H1 (cell line): ENCODE data around the gene TXNDC8. TPM values are rescaled to one million over a fixed set of nuclear protein-coding genes. Genes with fewer than 3 reads are reported as not detected.

ENCODE experiments used
- CTCF ChIA-PET: fragments of 300-600 bp; sonication (Branson Sonifier 250); formaldehyde crosslinking; loops from one replicate; lab custom pipeline; 2021; ENCODE audit not compliant: partially characterized antibody; lab: Charles Lee
- POLR2A ChIA-PET: fragments of 300-600 bp; sonication (Branson Sonifier 250); formaldehyde crosslinking; loops from one replicate; lab custom pipeline; 2021; ENCODE audit warnings: inconsistent platforms; ENCODE audit not compliant: partially characterized antibody; lab: Charles Lee
- DNase-seq, 2 experiments: peaks; one replicate each; pipeline versions ENCODE4 v3.0.0 to v3.0.0-alpha.2; 2010 to 2022; ENCODE audit warnings: low spot score in 2 of 2, low read depth in 1 of 2, mixed read lengths in 1 of 2
- FAIRE-seq: peaks from 2 replicates; lab custom pipeline; 2011; peaks lifted over from hg19 to GRCh38; lab: Jason Lieb, UNC
- H2AFZ ChIP-seq: 2 replicates; pipeline ENCODE4 v1.8.1; 2012; ENCODE audit warnings: low read length, inconsistent platforms
- H2AK5ac ChIP-seq: 2 replicates; pipeline ENCODE4 v1.6.1; 2013; ENCODE audit warnings: low read depth, low read length
- H2BK120ac ChIP-seq: replicated peaks from 2 replicates; pipeline ENCODE3; 2013; ENCODE audit warnings: low read depth, low read length, inconsistent platforms
- H2BK12ac ChIP-seq: 2 replicates; pipeline ENCODE4 v1.6.1; 2013; ENCODE audit warnings: low read depth, low read length
- H2BK15ac ChIP-seq: 2 replicates; pipeline ENCODE4 v1.6.1; 2013; ENCODE audit warnings: low read length
- H2BK20ac ChIP-seq: 2 replicates; pipeline ENCODE4 v1.6.1; 2013; ENCODE audit warnings: low read length
- H2BK5ac ChIP-seq: 2 replicates; pipeline ENCODE4 v1.6.1; 2013; ENCODE audit warnings: low read depth, low read length
- H3K14ac ChIP-seq: 2 replicates; pipeline ENCODE4 v1.6.1; 2013; ENCODE audit warnings: inconsistent platforms; ENCODE audit not compliant: insufficient read length
- H3K18ac ChIP-seq: 2 replicates; pipeline ENCODE4 v1.6.1; 2013; ENCODE audit warnings: low read length; ENCODE audit errors: extremely low read depth
- H3K23ac ChIP-seq: 2 replicates; pipeline ENCODE4 v1.6.1; 2013; ENCODE audit warnings: inconsistent platforms; ENCODE audit not compliant: insufficient read length
- H3K23me2 ChIP-seq: 2 replicates; pipeline ENCODE4 v1.6.1; 2013; ENCODE audit warnings: low read depth, low read length
- H3K27ac ChIP-seq: 2 replicates; pipeline ENCODE4 v1.6.1; 2011; ENCODE audit warnings: low read depth, low read length, inconsistent platforms
- H3K27me3 ChIP-seq, 4 experiments: replicated peaks in 1 of 4; 1 replicate in 1 of 4; 2 replicates in 3 of 4; pipeline versions ENCODE4 v1.6.1 to v1.8.1; 2011 to 2013; ENCODE audit warnings: low read length in 3 of 4, mild to moderate bottlenecking in 3 of 4, inconsistent platforms in 2 of 4, mixed read lengths in 2 of 4, moderate library complexity in 1 of 4; ENCODE audit not compliant: control insufficient read depth in 3 of 4, insufficient read depth in 3 of 4; ENCODE audit errors: extremely low read depth in 1 of 4
- H3K36me3 ChIP-seq, 4 experiments: 2 replicates each; pipeline versions ENCODE4 v1.6.1 to v1.8.1; 2011 to 2013; ENCODE audit warnings: mild to moderate bottlenecking in 4 of 4, low read length in 3 of 4, moderate library complexity in 2 of 4, control low read depth in 1 of 4, inconsistent platforms in 1 of 4; ENCODE audit not compliant: insufficient read depth in 4 of 4, control insufficient read depth in 2 of 4
- H3K4ac ChIP-seq: replicated peaks from 2 replicates; pipeline ENCODE3; 2013; ENCODE audit warnings: low read length, low read depth, mixed read lengths, inconsistent platforms; ENCODE audit not compliant: insufficient read length
- H3K4me1 ChIP-seq, 4 experiments: replicated peaks in 1 of 4; 1 replicate in 1 of 4; 2 replicates in 3 of 4; pipeline versions ENCODE4 v1.6.1 to v1.8.1; 2011 to 2013; ENCODE audit warnings: low read length in 3 of 4, inconsistent platforms in 2 of 4, mixed read lengths in 1 of 4; ENCODE audit not compliant: insufficient read depth in 4 of 4, control insufficient read depth in 3 of 4
- H3K4me2 ChIP-seq, 2 experiments: 2 replicates each; pipeline versions ENCODE4 v1.6.1 to v1.8.1; 2011 to 2013; ENCODE audit warnings: low read depth in 2 of 2, low read length in 2 of 2, control low read depth in 1 of 2, inconsistent platforms in 1 of 2, mild to moderate bottlenecking in 1 of 2; ENCODE audit not compliant: insufficient read depth in 1 of 2
- H3K4me3 ChIP-seq, 4 experiments: fragments of 200-600, 300-600 bp in 1 of 4; sonication (generic), shearing (Covaris generic), sonication (Bioruptor Twin) in 1 of 4; 2 replicates each; pipeline versions ENCODE4 v1.5.1 to v1.8.1; 2011 to 2016; ENCODE audit warnings: low read length in 4 of 4, low read depth in 3 of 4, control low read depth in 2 of 4, inconsistent platforms in 2 of 4, mild to moderate bottlenecking in 2 of 4, mixed read lengths in 1 of 4, moderate library complexity in 1 of 4; ENCODE audit not compliant: insufficient read depth in 2 of 4; ENCODE audit errors: extremely low read depth in 1 of 4
- H3K56ac ChIP-seq: replicated peaks from 2 replicates; pipeline ENCODE3; 2013; ENCODE audit warnings: low read depth, mild to moderate bottlenecking, mixed read lengths, low read length, inconsistent platforms; ENCODE audit not compliant: insufficient read length
- H3K79me1 ChIP-seq: 2 replicates; pipeline ENCODE4 v1.6.1; 2013; ENCODE audit warnings: low read depth, low read length, control low read depth
- H3K79me2 ChIP-seq, 2 experiments: 2 replicates each; pipeline versions ENCODE4 v1.6.1 to v1.8.1; 2012 to 2013; ENCODE audit warnings: low read length in 2 of 2, mild to moderate bottlenecking in 2 of 2, inconsistent platforms in 1 of 2; ENCODE audit not compliant: insufficient read depth in 2 of 2, control insufficient read depth in 1 of 2
- H3K9ac ChIP-seq, 4 experiments: replicated peaks in 1 of 4; 1 replicate in 1 of 4; 2 replicates in 3 of 4; pipeline versions ENCODE4 v1.6.1 to v1.8.1; 2011 to 2013; ENCODE audit warnings: low read depth in 3 of 4, low read length in 3 of 4, control low read depth in 2 of 4, mild to moderate bottlenecking in 2 of 4, moderate library complexity in 2 of 4, inconsistent platforms in 1 of 4; ENCODE audit errors: extremely low read depth in 1 of 4
- H3K9me3 ChIP-seq, 2 experiments: 2 replicates each; pipeline versions ENCODE4 v1.6.1 to v1.8.1; 2012 to 2013; ENCODE audit warnings: mild to moderate bottlenecking in 2 of 2, moderate library complexity in 2 of 2, control low read depth in 1 of 2, inconsistent platforms in 1 of 2, low read depth in 1 of 2, low read length in 1 of 2, mixed read lengths in 1 of 2; ENCODE audit not compliant: insufficient read depth in 2 of 2
- H4K20me1 ChIP-seq, 2 experiments: replicated peaks in 1 of 2; 2 replicates each; pipeline versions ENCODE3 to v1.8.1; 2011 to 2013; ENCODE audit warnings: inconsistent platforms in 2 of 2, low read length in 2 of 2, mild to moderate bottlenecking in 1 of 2; ENCODE audit not compliant: insufficient read depth in 2 of 2, control insufficient read depth in 1 of 2
- H4K5ac ChIP-seq: 2 replicates; pipeline ENCODE4 v1.6.1; 2013; ENCODE audit warnings: low read length, low read depth, mixed read lengths, inconsistent platforms; ENCODE audit not compliant: insufficient read length
- H4K8ac ChIP-seq: 2 replicates; pipeline ENCODE4 v1.8.0; 2013; ENCODE audit warnings: mild to moderate bottlenecking, moderate library complexity, low read length, inconsistent platforms; ENCODE audit not compliant: insufficient read depth; ENCODE audit errors: extremely low read depth
- H4K91ac ChIP-seq: replicated peaks from 2 replicates; pipeline ENCODE3; 2013; ENCODE audit warnings: low read length, mixed read lengths, inconsistent platforms; ENCODE audit not compliant: insufficient read length
- CBX5 ChIP-seq: fragments of 300-800, 300-1000 bp; sonication (generic); IDR thresholded peaks from 2 replicates; pipeline ENCODE4 v1.7.1; 2016; ENCODE audit warnings: antibody characterized with exemption, low read length, low read depth
- GTF2F1 ChIP-seq: IDR thresholded peaks from 2 replicates; pipeline ENCODE4 v1.6.1; 2012; ENCODE audit warnings: low read depth, low read length, improper control_type of control experiment, borderline replicate concordance
- WGBS, 2 experiments: shearing (Covaris generic) in 1 of 2; methylation state at CpG; one replicate each; pipeline versions ENCODE4 v1.1.6 to v1.1.7; 2013 to 2015; ENCODE audit warnings: low lambda C conversion rate in 2 of 2, mixed read lengths in 2 of 2, inconsistent platforms in 1 of 2, low coverage in 1 of 2, missing lambda C conversion rate in 1 of 2; ENCODE audit not compliant: insufficient replicate concordance in 2 of 2, insufficient coverage in 1 of 2, insufficient read length in 1 of 2; ENCODE audit errors: extremely low coverage in 1 of 2, missing lambda C conversion rate in 1 of 2; 5-methylcytosine and 5-hydroxymethylcytosine counted together
- polyA plus RNA-seq, 7 experiments: library from polyadenylated mRNA; depleted of rRNA in 3 of 7; stranded (reverse) in 5 of 7; unstranded in 2 of 7; fragments of >200 nt in 5 of 7; fragments of 200-250 nt in 2 of 7; gene quantifications; 1 replicate in 5 of 7; 2 replicates in 1 of 7; 4 replicates in 1 of 7; pipeline versions ENCODE4 v1.2.1 to v1.2.3, GENCODE V29; 2011 to 2013; ENCODE audit warnings: missing spikeins in 2 of 7, mixed read lengths in 2 of 7
- total RNA-seq: library from RNA; stranded (reverse); fragmentation: NEBNext Ultra II Directional; extraction: Animal tissue kit (Norgen Biotek cat#: 25700); gene quantifications from 2 replicates; pipeline ENCODE4 v1.2.1, GENCODE V29; 2021

Gene TXNDC8
- total and polyA plus RNA-seq, 2 of the 8 experiments (the other 6 are each of a cell fraction or from before 2014, with no cell fraction given), result not detected

GRCh38 chr9:110319781-110320492 is 17.7 kb downstream of the TXNDC8 start:
- WGBS, 2 experiments, result 92% methylated on average over 4 of the region's 4 CpGs; no CpG with 5 or more reads in 1 of the 2 experiments
- Histone ChIP-seq H3K79me1 (no peaks in the 10 kb centered on the region), H2BK15ac (no peak overlapping the region), H3K56ac (no peak overlapping the region), H3K79me2 (no peaks in the 10 kb centered on the region), H3K4me1 (peaks cover 0 to 3% (median 0%) of the 10 kb centered on the region in 4 experiments; a peak in 2 of 7 replicates), H2AFZ (no peak overlapping the region), H3K4ac (no peak overlapping the region), H3K4me2 (no peak overlapping the region), H4K91ac (no peak overlapping the region), H3K4me3 (no peak overlapping the region), H3K23me2 (no peaks in the 10 kb centered on the region; the same call in 1 of the 2 replicates), H2BK120ac (no peak overlapping the region), H2BK12ac (no peak overlapping the region), H3K14ac (no peak overlapping the region), H4K8ac (no peak overlapping the region), H4K5ac (no peak overlapping the region), H2BK5ac (no peak overlapping the region), H3K27me3 (no peaks in the 10 kb centered on the region), H3K36me3 (no peaks in the 10 kb centered on the region), H3K9ac (no peak overlapping the region), H3K23ac (no peak overlapping the region), H2BK20ac (no peak overlapping the region), H3K27ac (no peak overlapping the region), H3K9me3 (no peaks in the 10 kb centered on the region), H2AK5ac (no peak overlapping the region), H3K18ac (no peak overlapping the region), H4K20me1 (no peaks in the 10 kb centered on the region)
- TF ChIP-seq GTF2F1, result no peak
- TF ChIP-seq CBX5, result no peak
- POLR2A ChIA-PET, result interaction anchor here (0.6 kb wide), 1 partner anchor 383 kb away, joined by 3 read pairs; no protein-coding TSS in a partner anchor
- CTCF ChIA-PET, result no interaction called here
- no peak for DNase-seq
- FAIRE-seq, result no peak
